CD4-positive, alpha-beta T cell treated with Interferon alpha-2 for 1 hour (primary cell): ENCODE measurements around the gene AKAP13.
"Not testable (repeated sequence)": the region's sequence is repeated elsewhere in the genome, so short reads cannot be mapped to it uniquely, and the experiment has no call there.

Experiments
- DNase-seq, 2 donors: peaks; one replicate each; pipeline ENCODE4 v3.0.0-alpha.2; 2020 to 2022

AKAP13 gene

GRCh38 chr15:85582131-85583079 lies 202.0 kb downstream of the AKAP13 start:
- DNase-seq: peak; percentile 56 to 73

- peak in 1 of 2 donors; percentile 42 for DNase-seq
Observed at GRCh38 chr15:85583442-85583841, 203.0 kb downstream of the AKAP13 start.

- peak; percentile 54 to 65 for DNase-seq
Observed at GRCh38 chr15:85583923-85584390, 203.6 kb downstream of the AKAP13 start.

- peak in 1 of 2 donors; percentile 45 for DNase-seq
Observed at GRCh38 chr15:85584872-85585271, 204.5 kb downstream of the AKAP13 start.

- DNase-seq: not testable (repeated sequence)
Observed at GRCh38 chr15:85586196-85586595, 205.8 kb downstream of the AKAP13 start.

- no peak for DNase-seq
Observed at GRCh38 chr15:85587707-85588411, 207.5 kb downstream of the AKAP13 start.

GRCh38 chr15:85588677-85589076 lies 208.3 kb downstream of the AKAP13 start:
- no peak for DNase-seq

GRCh38 chr15:85589851-85590250 lies 209.4 kb downstream of the AKAP13 start:
- no peak for DNase-seq

GRCh38 chr15:85591622-85592021 lies 211.2 kb downstream of the AKAP13 start:
- no peak for DNase-seq

- DNase-seq: no peak
Observed at GRCh38 chr15:85592148-85592547, 211.7 kb downstream of the AKAP13 start.

GRCh38 chr15:85593809-85594445 lies 213.5 kb downstream of the AKAP13 start:
- DNase-seq: no peak

GRCh38 chr15:85595804-85596536 lies 215.6 kb downstream of the AKAP13 start:
- DNase-seq: no peak

- peak in 1 of 2 donors; percentile 50 for DNase-seq
Observed at GRCh38 chr15:85597155-85597815, 216.9 kb downstream of the AKAP13 start.

- no peak for DNase-seq
Observed at GRCh38 chr15:85598219-85598618, 217.8 kb downstream of the AKAP13 start.

GRCh38 chr15:85598718-85599398 lies 218.5 kb downstream of the AKAP13 start:
- DNase-seq: no peak

GRCh38 chr15:85600001-85600400 lies 219.6 kb downstream of the AKAP13 start:
- no peak for DNase-seq

GRCh38 chr15:85603160-85603559 lies 222.8 kb downstream of the AKAP13 start:
- no peak for DNase-seq

- DNase-seq: no peak
Observed at GRCh38 chr15:85603703-85604102, 223.3 kb downstream of the AKAP13 start.

- no peak for DNase-seq
Observed at GRCh38 chr15:85604194-85604593, 223.8 kb downstream of the AKAP13 start.

GRCh38 chr15:85606738-85607137 lies 226.3 kb downstream of the AKAP13 start:
- DNase-seq: no peak

GRCh38 chr15:85607141-85607806 lies 226.9 kb downstream of the AKAP13 start:
- DNase-seq: no peak
